HG03139 (cell line): ENCODE results near the gene LPCAT1.
"Not testable (repeated sequence)": the region's sequence is repeated elsewhere in the genome, so short reads cannot be mapped to it uniquely, and the experiment has no call there.

Source experiments
- ATAC-seq: cut with Tn5 transposase; IDR thresholded peaks from one replicate; pipeline ENCODE4 v1.9.1; 2021; ENCODE audit not compliant: unreplicated experiment

LPCAT1 gene

GRCh38 chr5:1541702-1542400 is 18.1 kb upstream of the LPCAT1 start:
- no peak for ATAC-seq

- no peak for ATAC-seq
Observed at GRCh38 chr5:1540831-1541701, 17.3 kb upstream of the LPCAT1 start.

GRCh38 chr5:1540166-1540565 is 16.4 kb upstream of the LPCAT1 start:
- no peak for ATAC-seq

GRCh38 chr5:1539393-1540161 is 15.8 kb upstream of the LPCAT1 start:
- ATAC-seq, result not testable (repeated sequence)

GRCh38 chr5:1538741-1539392 is 15.1 kb upstream of the LPCAT1 start:
- no peak for ATAC-seq

- ATAC-seq, result no peak
Observed at GRCh38 chr5:1538276-1538675, 14.5 kb upstream of the LPCAT1 start.

- ATAC-seq, result no peak
Observed at GRCh38 chr5:1537603-1538154, 13.9 kb upstream of the LPCAT1 start.

GRCh38 chr5:1536871-1537602 is 13.3 kb upstream of the LPCAT1 start:
- ATAC-seq, result no peak

GRCh38 chr5:1536322-1536845 is 12.6 kb upstream of the LPCAT1 start:
- ATAC-seq, result peak; percentile 89

GRCh38 chr5:1535646-1536045 is 11.9 kb upstream of the LPCAT1 start:
- ATAC-seq, result no peak

GRCh38 chr5:1532384-1532783 is 8.6 kb upstream of the LPCAT1 start:
- no peak for ATAC-seq

- ATAC-seq, result no peak
Observed at GRCh38 chr5:1529498-1529897, 5.7 kb upstream of the LPCAT1 start.

GRCh38 chr5:1527533-1528205 is 3.9 kb upstream of the LPCAT1 start:
- ATAC-seq, result no peak

GRCh38 chr5:1526681-1527131 is 2.9 kb upstream of the LPCAT1 start:
- no peak for ATAC-seq

- ATAC-seq, result no peak
Observed at GRCh38 chr5:1526190-1526631, 2.5 kb upstream of the LPCAT1 start.

- ATAC-seq, result no peak
Observed at GRCh38 chr5:1525624-1526189, 1.9 kb upstream of the LPCAT1 start.

GRCh38 chr5:1524799-1525623 is 1.3 kb upstream of the LPCAT1 start:
- no peak for ATAC-seq

GRCh38 chr5:1524481-1524798 is 680 bp upstream of the LPCAT1 start:
- no peak for ATAC-seq
